COLO668 (cell line): ENCODE measurements around the gene DOCK6.
A peak's percentile ranks its signal among the peaks of the same experiment; 100 is the strongest.

Experiments
- DNase-seq: peaks from one replicate; lab custom pipeline; 2025; ENCODE audit not compliant: unreplicated experiment; lab: John Stamatoyannopoulos, UW

Gene DOCK6

GRCh38 chr19:11279505-11280236, 17.3 kb upstream of the DOCK6 start:
- DNase-seq: no peak

- no peak for DNase-seq
These were observed 16.3 kb upstream of the DOCK6 start for GRCh38 chr19:11278670-11279069.

DNA sequence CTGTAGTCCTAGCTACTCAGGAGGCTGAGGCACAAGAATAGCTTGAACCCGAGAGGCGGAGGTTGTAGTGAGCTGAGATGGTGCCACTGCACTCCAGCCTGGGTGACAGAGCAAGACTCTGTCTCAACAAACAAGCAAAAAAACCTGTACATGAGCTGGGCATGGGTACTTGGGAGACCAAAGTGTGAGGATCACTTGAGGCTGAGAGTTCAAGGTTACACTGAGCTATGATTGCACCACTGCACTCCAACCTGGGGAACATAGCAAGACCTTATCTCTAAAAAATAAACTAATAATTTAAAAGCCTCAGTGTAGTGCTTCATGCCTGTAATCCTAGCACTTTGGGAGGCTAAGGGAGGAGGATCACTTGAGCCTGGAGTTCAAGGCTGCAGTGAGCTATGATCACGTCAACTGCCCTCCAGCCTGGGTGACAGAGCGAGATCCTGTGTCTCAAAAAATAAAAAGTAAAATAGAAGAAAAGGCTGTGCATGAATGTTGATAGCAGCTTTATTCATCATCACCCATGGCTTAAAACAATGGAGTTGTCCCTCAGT, 12.3 kb upstream of the DOCK6 start:
- DNase-seq: no peak

DNA sequence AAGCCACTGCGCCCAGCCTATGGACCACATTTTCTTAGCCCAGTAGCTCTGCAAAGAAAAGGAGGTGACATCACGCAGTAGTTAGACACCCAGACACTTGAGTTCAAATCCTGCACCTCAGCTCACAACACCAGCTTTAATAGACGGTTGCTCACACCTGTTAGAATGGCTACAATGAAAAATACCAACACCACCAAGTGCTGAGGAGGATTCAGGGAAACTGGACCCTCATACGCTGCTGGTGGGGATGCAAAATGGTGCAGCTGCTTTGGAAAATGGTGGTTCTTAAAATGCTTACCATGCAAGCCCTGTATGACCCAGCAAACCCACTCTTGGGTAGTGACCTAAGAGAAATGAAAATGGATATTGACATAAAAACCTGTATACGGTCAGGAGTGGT, 11.7 kb upstream of the DOCK6 start:
- no peak for DNase-seq

- DNase-seq: no peak
These were observed 11.0 kb upstream of the DOCK6 start for GRCh38 chr19:11273296-11273695.

DNA sequence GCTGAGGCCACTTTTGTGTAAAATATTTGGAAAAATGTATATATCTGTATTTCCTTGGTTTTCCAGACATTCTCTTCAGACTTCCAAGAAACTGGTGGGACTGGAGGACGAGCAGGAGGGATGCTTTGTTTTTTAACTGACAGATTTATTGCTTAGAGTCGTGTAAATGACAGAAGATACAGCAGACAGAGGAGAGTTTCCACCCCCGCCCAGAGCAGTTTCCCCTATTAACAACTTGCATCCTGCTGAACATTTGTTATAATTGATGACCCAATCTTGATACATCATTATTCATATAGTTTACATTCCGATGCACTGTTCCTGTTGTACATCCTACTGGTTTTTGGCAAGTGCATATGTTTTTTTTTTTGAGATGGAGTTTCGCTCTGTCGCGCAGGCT, 7.1 kb upstream of the DOCK6 start:
- no peak for DNase-seq

GRCh38 chr19:11268783-11269267, 6.5 kb upstream of the DOCK6 start:
- DNase-seq: peak; percentile 49

DNA sequence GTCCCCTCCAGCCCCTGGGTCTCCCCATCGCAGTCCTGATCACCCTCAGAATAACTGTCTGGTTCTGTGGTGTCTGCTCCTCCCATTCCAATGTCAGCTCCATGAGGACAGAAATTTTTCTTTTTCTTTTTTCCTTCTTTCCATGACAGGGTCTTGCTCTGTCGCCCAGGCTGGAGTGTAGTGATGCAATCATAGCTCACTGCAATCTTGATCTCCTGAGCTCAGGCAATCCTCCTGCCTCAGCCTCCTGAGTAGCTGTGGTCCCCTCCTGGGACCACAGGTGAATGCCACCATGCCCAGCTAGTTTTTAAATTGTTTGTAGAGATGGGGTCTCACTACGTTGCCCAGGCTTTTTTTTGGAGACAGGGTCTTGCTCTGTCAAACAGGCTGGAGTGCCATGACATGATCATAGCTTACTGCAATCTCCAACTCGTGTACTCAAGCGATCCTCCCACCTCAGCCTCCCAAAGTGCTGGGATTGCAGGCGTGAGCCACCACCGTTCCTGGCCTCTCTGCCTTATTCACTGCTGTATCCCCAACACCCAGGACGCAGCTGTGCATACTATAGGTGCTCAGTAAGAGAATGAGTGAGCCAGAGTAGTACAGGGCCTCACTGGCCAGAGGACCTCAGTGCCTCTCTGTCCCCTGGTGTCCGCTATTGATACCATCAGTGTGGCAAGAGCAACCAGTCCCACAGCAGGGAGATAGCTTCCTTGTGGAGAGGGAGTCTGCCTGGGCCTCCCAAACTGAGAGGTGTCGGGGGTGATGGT, 5.2 kb upstream of the DOCK6 start:
- no peak for DNase-seq

- DNase-seq: peak; percentile 97
These were observed 3.5 kb upstream of the DOCK6 start for GRCh38 chr19:11265785-11266236.

- no peak for DNase-seq
These were observed 3.0 kb upstream of the DOCK6 start for GRCh38 chr19:11265177-11265784.

DNA sequence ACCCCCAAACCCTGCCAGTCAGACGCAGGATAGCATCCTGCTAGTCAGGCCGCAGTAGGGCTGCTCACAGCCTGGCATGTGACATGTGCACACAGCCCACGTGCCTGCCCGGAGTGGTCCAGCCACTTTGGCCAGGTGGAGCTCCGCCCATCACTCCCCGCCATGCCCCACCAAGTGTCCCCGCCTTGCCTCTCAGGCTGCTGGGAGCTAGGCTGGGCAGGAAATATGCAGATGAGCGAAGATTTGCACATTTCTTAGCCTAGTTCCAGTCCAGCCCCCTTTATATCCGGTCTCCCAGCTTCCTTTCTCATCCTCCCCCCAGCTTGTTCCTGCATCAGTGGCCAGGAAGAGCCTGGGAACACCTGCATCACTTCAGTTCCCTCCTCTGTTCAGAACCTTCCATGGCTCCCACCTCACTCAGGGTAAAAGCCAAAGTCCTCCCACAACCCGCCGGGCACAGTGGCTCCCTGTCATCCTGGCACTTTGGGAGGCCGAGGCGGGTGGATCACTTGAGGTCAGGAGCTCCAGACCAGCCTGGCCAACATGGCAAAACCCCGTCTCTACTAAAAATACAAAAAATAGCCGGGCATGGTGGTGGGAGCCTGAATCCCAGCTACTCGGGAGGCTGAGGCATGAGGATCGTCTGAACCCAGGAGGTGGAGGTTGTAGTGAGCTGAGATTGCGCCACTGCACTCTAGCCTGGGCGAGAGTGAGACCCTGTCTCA, 2.3 kb upstream of the DOCK6 start:
- DNase-seq: peak; percentile 85

DNA sequence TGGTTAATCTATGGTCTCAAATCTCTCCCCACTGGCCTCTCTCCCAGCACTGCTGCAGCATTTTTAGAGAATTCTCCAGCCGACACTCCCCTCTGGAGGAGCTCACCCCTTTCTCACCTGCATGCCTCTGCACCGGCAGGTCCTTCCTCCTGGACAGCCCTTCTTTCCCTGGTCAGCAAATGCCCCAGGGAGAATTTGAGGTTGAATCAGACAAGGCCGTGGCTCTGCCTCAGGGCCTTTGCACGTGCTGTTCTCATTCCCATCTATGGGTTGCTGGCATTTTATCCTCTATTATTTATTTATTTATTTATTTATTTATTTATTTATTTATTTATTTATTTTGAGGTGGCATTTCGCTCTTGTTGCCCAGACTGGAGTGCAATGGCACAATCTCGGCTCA, 1.4 kb upstream of the DOCK6 start:
- no peak for DNase-seq

GRCh38 chr19:11261431-11261970, 823 bp downstream of the DOCK6 start:
- peak; percentile 20 for DNase-seq

DNA sequence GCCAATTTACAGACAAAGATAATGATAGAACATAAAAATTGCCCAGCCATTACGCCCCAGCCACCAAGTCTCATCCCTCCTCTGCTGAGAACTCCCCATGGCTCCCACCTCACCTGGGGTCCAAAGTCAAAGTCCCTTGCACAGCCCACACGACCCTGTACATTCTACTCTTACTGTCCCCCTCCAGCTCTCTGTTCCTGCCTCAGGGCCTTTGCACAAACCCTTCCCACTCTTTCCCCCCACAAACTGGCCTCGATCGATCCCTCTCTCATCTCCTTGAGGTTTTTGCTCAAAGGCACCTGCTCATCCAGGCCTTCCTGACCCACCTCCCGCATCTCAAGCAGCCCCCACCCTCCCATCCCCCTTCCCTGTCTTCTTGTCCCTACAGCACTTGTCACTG, 1.3 kb downstream of the DOCK6 start:
- no peak for DNase-seq

DNA sequence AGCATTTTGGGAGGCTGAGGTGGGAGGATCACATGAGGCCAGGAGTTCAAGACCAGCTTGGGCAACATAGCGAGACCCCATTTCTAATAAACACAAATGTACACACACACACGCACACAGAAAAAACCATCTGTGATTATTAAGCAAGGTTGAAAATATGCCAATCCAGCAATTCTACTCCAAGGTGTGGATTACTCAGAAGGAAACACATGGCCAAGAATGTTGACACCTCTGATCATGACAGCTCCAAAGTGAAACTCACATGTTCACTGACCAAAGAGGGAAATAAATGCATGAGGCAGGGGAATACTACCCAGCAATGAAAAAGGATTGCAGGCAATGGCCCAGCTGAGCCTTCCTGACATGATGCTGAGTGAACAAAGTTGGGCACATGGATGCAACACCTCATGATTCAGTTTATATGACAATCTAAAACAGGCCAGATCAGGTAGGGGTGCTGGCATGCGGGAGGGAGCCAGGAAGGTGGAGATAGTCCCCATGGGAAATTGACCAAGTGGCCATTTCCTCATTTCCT, 4.4 kb downstream of the DOCK6 start:
- no peak for DNase-seq

GRCh38 chr19:11256189-11256588, 6.1 kb downstream of the DOCK6 start:
- no peak for DNase-seq

GRCh38 chr19:11254666-11255065, 7.7 kb downstream of the DOCK6 start:
- peak; percentile 38 for DNase-seq

DNA sequence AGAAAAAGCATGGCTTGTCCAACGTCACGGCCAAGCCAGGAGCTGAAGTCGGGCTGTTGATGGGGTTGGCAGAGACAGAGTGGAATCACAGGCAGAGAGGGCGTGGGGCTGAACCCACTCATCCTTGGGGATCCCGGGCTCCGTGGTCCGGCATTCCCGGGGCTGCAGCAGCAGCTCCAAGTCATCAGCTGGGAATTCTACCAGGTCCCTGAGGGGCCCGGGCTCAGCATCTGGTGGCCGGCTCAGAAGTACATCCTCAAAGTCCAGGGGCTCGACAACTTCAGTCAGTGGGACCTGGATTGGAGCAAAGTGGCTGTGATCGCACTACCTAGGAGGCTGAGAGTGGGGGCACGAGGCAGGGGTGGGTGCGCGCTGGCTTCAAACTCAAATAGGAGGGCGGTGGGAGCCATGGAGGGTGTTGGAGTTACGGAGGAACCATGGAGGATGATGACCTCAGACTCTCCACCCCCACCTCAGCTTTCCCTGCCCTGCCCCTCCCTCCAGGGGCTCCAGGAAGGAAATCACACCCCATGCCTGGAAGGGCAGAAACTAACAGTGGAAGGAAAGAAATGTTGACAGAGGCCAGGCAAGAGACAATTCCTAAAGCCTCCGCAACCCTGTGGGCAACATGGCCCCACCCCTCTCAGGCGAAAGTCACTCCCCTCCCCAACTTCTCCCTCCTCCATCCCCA, 9.5 kb downstream of the DOCK6 start:
- DNase-seq: no peak

- no peak for DNase-seq
These were observed 10.5 kb downstream of the DOCK6 start for GRCh38 chr19:11251650-11252314.
